ENCODE measurements around the gene LRRK2. TPM values are rescaled to one million over a fixed set of nuclear protein-coding genes. Genes with fewer than 3 reads are reported as not detected.

The LRRK2 gene
- total RNA-seq, 1 experiment from 2014 or later = 0.33 TPM

GRCh38 chr12:40325349-40325960 lies 100.7 kb downstream of the LRRK2 start:
- Histone ChIP-seq H3K9me3 (ENCODE audit: low read length) (0 out of 2 replicates have a peak, but pooled peaks cover 5% of the 10 kb centered on the region), H3K27ac (ENCODE audit: low read length) (no peak overlapping the region), H3K9ac (ENCODE audit: low read length) (no peak overlapping the region), H2AFZ (ENCODE audit: low read length) (no peak overlapping the region), H3K36me3 (ENCODE audit: low read depth, low read length) (no peaks in the 10 kb centered on the region), H3K4me2 (ENCODE audit: low read length) (no peak overlapping the region), H3K9me2 (replicated peaks; ENCODE audit: low read length) (no peaks in the 10 kb centered on the region), H3K27me3 (ENCODE audit: low read length) (peaks cover 29% of the 10 kb centered on the region), H3K79me2 (ENCODE audit: low read length) (no peaks in the 10 kb centered on the region), H4K20me1 (ENCODE audit: low read length) (no peaks in the 10 kb centered on the region), H3K4me3 (ENCODE audit: low read length) (no peak overlapping the region), H3K4me1 (ENCODE audit: insufficient read depth, low read length) (no peaks in the 10 kb centered on the region), H3F3A (ENCODE audit: low read length, unreplicated experiment) (no peaks in the 10 kb centered on the region)
- DNase-seq (peak; percentile 58), ATAC-seq (peak; percentile 79; the same call in 1 of the 2 replicates)
- POLR2A ChIA-PET (ENCODE audit: unreplicated experiment) = no interaction called here
- CTCF ChIA-PET = no interaction called here
- intact Hi-C loops (cut with micrococcal nuclease) = no loop called here
- TF ChIP-seq EZH2 (IDR thresholded peaks at IDR 0.05; ENCODE audit: low read length, unreplicated experiment) (no peak), CTCF (conservative IDR thresholded peaks at IDR 0.05; ENCODE audit: low read depth, low read length) (peak; percentile 81), EZH2phosphoT487 (IDR thresholded peaks at IDR 0.05; ENCODE audit: borderline replicate concordance, low read length) (no peak)
- BruUV-seq (replicated peaks) = no TSS peak

DNA sequence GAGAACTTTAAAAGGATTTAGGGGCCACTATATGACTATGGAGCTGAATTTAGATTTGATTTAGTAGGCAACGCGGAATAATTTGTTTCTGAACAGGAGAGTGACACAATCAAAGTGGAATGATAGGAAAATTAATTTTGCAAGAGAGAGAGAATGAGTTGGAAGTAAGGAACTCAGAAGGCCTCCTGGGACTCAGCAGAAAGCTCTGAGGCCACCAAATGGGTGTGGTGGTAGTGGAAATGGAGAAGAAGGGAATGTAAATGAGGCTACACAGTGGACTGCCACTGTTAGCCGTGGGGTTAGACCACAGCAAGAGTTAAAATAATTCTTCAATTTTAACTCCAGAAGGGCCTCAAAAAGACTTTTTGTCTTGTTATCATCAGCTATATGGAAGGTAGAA lies 102.7 kb downstream of the LRRK2 start:
- H3K9me3 ChIP-seq (ENCODE audit: low read length) = 0 out of 2 replicates have a peak, but pooled peaks cover 5% of the 10 kb centered on the region
- intact Hi-C loops (cut with micrococcal nuclease) = no loop called here
- no peak overlapping the region for H3K27ac ChIP-seq (ENCODE audit: low read length)
- H3K36me3 ChIP-seq (ENCODE audit: low read depth, low read length) = no peaks in the 10 kb centered on the region
- no peak for DNase-seq
- H3K27me3 ChIP-seq (ENCODE audit: low read length) = peaks cover 15% of the 10 kb centered on the region; the same call in 1 of the 2 replicates
- TF ChIP-seq CTCF (conservative IDR thresholded peaks at IDR 0.05; ENCODE audit: low read depth, low read length) (no peak), EZH2phosphoT487 (IDR thresholded peaks at IDR 0.05; ENCODE audit: borderline replicate concordance, low read length) (no peak), EZH2 (IDR thresholded peaks at IDR 0.05; ENCODE audit: low read length, unreplicated experiment) (no peak)
- no peaks in the 10 kb centered on the region for H3F3A ChIP-seq (ENCODE audit: low read length, unreplicated experiment)
- no peak overlapping the region for H3K4me3 ChIP-seq (ENCODE audit: low read length)
- no peak overlapping the region for H3K9ac ChIP-seq (ENCODE audit: low read length)
- H2AFZ ChIP-seq (ENCODE audit: low read length) = no peak overlapping the region
- H4K20me1 ChIP-seq (ENCODE audit: low read length) = no peaks in the 10 kb centered on the region
- no peaks in the 10 kb centered on the region for H3K79me2 ChIP-seq (ENCODE audit: low read length)
- H3K4me2 ChIP-seq (ENCODE audit: low read length) = no peak overlapping the region
- ChIA-PET POLR2A (ENCODE audit: unreplicated experiment) (no interaction called here), CTCF (no interaction called here)
- H3K4me1 ChIP-seq (ENCODE audit: insufficient read depth, low read length) = no peaks in the 10 kb centered on the region
- H3K9me2 ChIP-seq (replicated peaks; ENCODE audit: low read length) = no peaks in the 10 kb centered on the region
- BruUV-seq (replicated peaks) = no TSS peak
- ATAC-seq = no peak

GRCh38 chr12:40330180-40330579 lies 105.4 kb downstream of the LRRK2 start:
- Histone ChIP-seq H2AFZ (ENCODE audit: low read length) (no peak overlapping the region), H3K4me2 (ENCODE audit: low read length) (no peak overlapping the region), H3K9me3 (ENCODE audit: low read length) (0 out of 2 replicates have a peak, but pooled peaks cover 5% of the 10 kb centered on the region), H3K27me3 (ENCODE audit: low read length) (peaks cover 15% of the 10 kb centered on the region; the same call in 1 of the 2 replicates), H3K9me2 (replicated peaks; ENCODE audit: low read length) (no peaks in the 10 kb centered on the region), H3K27ac (ENCODE audit: low read length) (no peak overlapping the region), H4K20me1 (ENCODE audit: low read length) (no peaks in the 10 kb centered on the region), H3K4me1 (ENCODE audit: insufficient read depth, low read length) (no peaks in the 10 kb centered on the region), H3K9ac (ENCODE audit: low read length) (no peak overlapping the region), H3K4me3 (ENCODE audit: low read length) (no peak overlapping the region), H3K79me2 (ENCODE audit: low read length) (no peaks in the 10 kb centered on the region), H3K36me3 (ENCODE audit: low read depth, low read length) (no peaks in the 10 kb centered on the region), H3F3A (ENCODE audit: low read length, unreplicated experiment) (no peaks in the 10 kb centered on the region)
- no peak for DNase-seq
- POLR2A ChIA-PET (ENCODE audit: unreplicated experiment) = no interaction called here
- intact Hi-C loops (cut with micrococcal nuclease) = no loop called here
- no peak for ATAC-seq
- BruUV-seq (replicated peaks) = no TSS peak
- CTCF ChIA-PET = no interaction called here
- TF ChIP-seq CTCF (conservative IDR thresholded peaks at IDR 0.05; ENCODE audit: low read depth, low read length) = no peak
- TF ChIP-seq EZH2phosphoT487 (IDR thresholded peaks at IDR 0.05; ENCODE audit: borderline replicate concordance, low read length) = no peak
- TF ChIP-seq EZH2 (IDR thresholded peaks at IDR 0.05; ENCODE audit: low read length, unreplicated experiment) = no peak
